Activated naive CD8-positive, alpha-beta T cell treated with anti-CD3 and anti-CD28 coated beads for 36 hours (primary cell): ENCODE results near the gene TMIGD2. TPM values are rescaled to one million over a fixed set of nuclear protein-coding genes. Genes with fewer than 3 reads are reported as not detected.
"Not testable (repeated sequence)": the region's sequence is repeated elsewhere in the genome, so short reads cannot be mapped to it uniquely, and the experiment has no call there.

Experiments
- DNase-seq: peaks from one replicate; pipeline ENCODE4 v3.0.0; 2021
- H3K27ac Mint-ChIP-seq: one replicate; pipeline ENCODE4 v1.8.0; 2022; ENCODE audit warnings: mild to moderate bottlenecking, moderate library complexity, mixed read lengths
- H3K27me3 Mint-ChIP-seq: one replicate; pipeline ENCODE4 v1.8.0; 2022; ENCODE audit warnings: mild to moderate bottlenecking, mixed read lengths
- H3K36me3 Mint-ChIP-seq: one replicate; pipeline ENCODE4 v1.8.0; 2021; ENCODE audit warnings: mild to moderate bottlenecking, mixed read lengths
- H3K4me1 Mint-ChIP-seq: one replicate; pipeline ENCODE4 v1.8.0; 2021; ENCODE audit warnings: mixed read lengths
- H3K4me3 Mint-ChIP-seq: one replicate; pipeline ENCODE4 v1.8.0; 2022; ENCODE audit warnings: mild to moderate bottlenecking, moderate library complexity, mixed read lengths
- H3K9me3 Mint-ChIP-seq: one replicate; pipeline ENCODE4 v1.8.0; 2022; ENCODE audit warnings: mixed read lengths
- total RNA-seq, 2 experiments: library from RNA; stranded (reverse); gene quantifications; one replicate each; pipeline ENCODE4 v1.2.3, GENCODE V29; 2021

TMIGD2 gene
- total RNA-seq, 2 experiments from 2014 or later: 12.6 to 14.7 TPM

DNA sequence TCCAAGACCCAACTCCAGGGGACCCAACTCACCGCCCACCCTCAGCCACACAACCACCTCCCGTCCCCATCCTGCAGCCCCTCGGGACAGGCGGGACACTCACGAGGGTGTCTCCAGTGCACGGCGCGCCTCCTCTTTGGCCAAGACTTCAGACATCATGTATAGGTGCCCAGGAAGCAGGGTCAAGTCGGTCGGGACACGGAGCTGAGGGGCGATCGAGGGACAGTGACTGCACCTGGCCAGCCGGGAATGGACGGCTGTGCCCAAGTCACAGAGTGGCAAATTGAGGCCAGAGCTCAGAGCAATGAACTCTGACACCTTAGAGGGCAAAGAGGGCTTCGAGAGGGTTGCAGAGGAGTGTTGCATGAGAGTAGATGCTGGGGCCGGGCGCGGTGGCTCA, 27.7 kb upstream of the TMIGD2 start:
- Mint-ChIP-seq H3K4me1 (peaks cover 22% of the 10 kb centered on the region), H3K4me3 (peak overlapping the region; percentile 55), H3K27me3 (no peaks in the 10 kb centered on the region), H3K27ac (no peak overlapping the region), H3K36me3 (peaks cover 24% of the 10 kb centered on the region), H3K9me3 (peaks cover 4% of the 10 kb centered on the region)
- DNase-seq: no peak

DNA sequence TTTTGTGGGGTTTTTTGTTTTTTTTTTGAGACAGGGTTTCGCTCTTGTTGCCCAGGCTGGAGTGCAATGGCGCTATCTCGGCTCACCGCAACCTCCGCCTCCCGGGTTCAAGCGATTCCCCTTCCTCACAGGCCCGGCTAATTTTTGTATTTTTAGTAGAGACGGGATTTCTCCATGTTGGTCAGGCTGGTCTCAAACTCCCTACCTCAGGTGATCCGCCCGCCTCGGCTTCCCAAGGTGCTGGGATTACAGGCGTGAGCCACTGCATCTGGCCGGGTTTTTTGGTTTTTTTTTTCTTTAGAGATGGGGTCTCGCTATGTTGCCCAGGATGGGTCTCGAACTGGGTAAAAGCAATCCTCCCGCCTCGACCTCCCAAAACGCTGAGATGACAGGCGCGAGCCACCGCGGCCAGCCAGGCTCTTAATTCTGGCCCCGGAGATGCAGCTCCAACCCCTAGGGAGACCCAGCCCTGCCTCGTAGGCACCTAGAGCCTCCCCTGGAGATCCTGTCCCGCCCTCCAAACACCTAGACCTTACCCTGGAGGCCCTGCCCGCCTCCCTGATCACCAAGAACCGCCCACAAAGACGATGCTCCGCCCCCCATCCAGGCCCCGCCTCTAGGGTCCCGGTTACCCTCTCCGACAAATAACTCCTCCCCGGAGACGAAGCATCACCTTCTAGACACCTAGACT, 26.9 kb upstream of the TMIGD2 start:
- peak overlapping the region; percentile 91 for H3K27ac Mint-ChIP-seq
- not testable (repeated sequence) for H3K9me3 Mint-ChIP-seq, H3K27me3 Mint-ChIP-seq
- peak overlapping the region; percentile 88 for H3K4me3 Mint-ChIP-seq
- H3K36me3 Mint-ChIP-seq: peaks cover 17% of the 10 kb centered on the region
- peak; percentile 66 for DNase-seq
- peaks cover 22% of the 10 kb centered on the region for H3K4me1 Mint-ChIP-seq

DNA sequence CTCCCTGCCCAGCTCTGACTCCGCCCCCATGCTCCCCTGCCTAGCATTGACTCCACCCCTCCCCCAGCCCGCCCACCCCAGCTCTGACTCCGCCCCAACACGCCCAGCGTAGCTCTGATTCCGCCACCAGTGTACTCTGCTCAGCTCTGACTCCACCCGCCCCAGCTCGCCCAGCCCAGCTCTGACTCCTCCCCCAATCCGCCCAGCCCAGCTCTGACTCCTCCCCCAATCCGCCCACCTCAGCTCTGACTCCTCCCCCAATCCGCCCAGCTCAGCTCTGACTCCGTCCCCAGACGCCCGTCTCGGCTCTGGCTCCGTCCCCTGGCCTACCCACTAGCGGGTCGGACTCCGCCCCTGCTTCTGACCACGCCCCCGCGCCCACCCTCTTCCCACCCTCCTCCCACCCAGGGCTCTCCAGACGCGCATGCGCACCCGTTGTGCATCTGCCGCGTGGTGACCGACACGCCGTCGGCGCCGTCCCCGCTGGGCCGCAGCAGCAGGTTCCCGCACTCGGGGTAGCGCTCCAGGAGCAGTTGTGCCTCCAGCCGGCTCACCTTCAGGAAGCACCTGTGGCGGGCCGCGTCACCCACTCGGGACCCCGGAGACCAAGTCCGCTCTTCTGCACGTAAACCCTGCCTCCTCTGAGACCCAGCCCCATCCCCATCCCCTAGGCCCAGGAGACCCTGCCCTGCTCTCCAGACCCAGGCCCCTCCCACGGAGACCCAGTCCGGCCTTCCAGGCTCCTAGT, 26.2 kb upstream of the TMIGD2 start:
- peak overlapping the region; percentile 91 for H3K27ac Mint-ChIP-seq
- DNase-seq: peak; percentile 95
- peaks cover 22% of the 10 kb centered on the region for H3K4me1 Mint-ChIP-seq
- H3K27me3 Mint-ChIP-seq: no peaks in the 10 kb centered on the region
- peaks cover 14% of the 10 kb centered on the region for H3K36me3 Mint-ChIP-seq
- H3K9me3 Mint-ChIP-seq: peaks cover 1% of the 10 kb centered on the region
- peak overlapping the region; percentile 88 for H3K4me3 Mint-ChIP-seq

DNA sequence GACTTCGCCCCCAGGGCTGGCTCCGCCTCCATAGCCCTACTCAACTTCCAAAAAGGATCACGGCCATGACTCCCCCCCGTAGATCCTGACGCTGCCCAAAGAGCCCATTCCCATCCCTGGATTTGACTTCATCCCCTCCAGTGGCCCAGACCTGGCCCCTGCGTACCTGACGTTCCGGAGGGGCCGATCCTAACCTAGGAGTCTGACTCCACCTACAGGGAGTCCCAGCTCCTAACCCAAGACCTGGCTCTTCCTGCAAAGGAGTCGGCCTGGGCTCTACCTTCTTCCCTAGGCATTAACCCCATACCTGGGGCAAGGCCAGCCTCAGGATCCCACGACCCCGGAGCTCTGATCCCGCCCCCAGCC, 25.7 kb upstream of the TMIGD2 start:
- Mint-ChIP-seq H3K36me3 (peaks cover 14% of the 10 kb centered on the region), H3K4me1 (peaks cover 22% of the 10 kb centered on the region), H3K4me3 (peak overlapping the region; percentile 88), H3K27me3 (no peaks in the 10 kb centered on the region), H3K9me3 (peaks cover 1% of the 10 kb centered on the region), H3K27ac (peak overlapping the region; percentile 58)
- DNase-seq: no peak

DNA sequence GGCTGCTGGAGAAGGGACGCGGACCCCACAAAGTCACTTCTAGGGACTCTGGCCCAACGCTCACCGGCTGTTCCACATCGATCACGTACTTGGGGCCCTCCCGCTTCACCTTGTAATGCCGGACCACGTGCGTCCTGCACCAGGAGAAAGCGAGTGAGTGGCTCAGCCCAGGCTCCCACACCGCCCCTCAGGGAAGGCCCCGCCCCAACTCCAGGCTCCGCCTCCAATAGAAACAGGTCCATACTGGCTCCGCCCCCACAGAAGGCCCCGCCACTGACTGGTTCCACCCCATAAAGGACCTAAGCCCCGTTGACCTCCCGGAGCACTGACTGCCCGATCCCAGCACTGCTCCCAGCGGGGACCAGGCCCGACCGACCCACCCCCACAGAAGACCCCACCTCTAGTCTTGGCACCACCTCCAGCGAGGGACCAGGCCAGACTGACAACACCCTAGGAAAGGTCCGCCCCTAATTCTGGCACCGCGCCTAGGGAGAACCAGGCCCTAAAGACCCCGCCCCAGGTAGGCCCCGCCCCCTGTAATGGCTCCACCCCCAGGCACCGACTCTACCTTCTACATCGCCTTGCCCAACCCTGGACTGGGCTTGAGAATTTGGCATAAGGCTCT, 25.2 kb upstream of the TMIGD2 start:
- Mint-ChIP-seq H3K4me1 (peaks cover 22% of the 10 kb centered on the region), H3K36me3 (peaks cover 14% of the 10 kb centered on the region), H3K4me3 (peak overlapping the region; percentile 88), H3K27me3 (no peaks in the 10 kb centered on the region), H3K27ac (peak overlapping the region; percentile 61), H3K9me3 (peaks cover 1% of the 10 kb centered on the region)
- DNase-seq: peak; percentile 82

DNA sequence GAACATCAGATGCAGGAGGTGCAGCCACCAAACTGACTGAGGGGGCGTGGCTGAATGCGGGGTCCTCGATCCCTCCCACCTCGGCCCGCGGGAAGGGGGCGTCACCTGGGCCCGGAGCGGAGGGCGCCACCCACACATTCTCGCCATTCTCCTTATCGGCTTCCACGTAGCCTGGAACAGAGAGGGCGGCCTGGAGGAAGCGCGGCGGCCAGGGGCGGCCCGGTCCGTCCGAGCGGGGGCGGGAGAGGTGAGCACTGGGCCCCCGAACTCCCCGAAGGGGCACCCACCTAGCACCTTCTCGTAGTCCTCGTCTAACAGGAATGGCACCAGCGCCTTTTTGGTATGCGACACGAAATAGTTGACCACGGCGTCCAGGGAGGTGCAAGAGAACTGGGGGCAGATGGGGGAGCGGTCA, 24.7 kb upstream of the TMIGD2 start:
- Mint-ChIP-seq H3K27ac (no peak overlapping the region), H3K4me3 (peak overlapping the region; percentile 88), H3K36me3 (peaks cover 14% of the 10 kb centered on the region), H3K9me3 (peaks cover 1% of the 10 kb centered on the region), H3K27me3 (no peaks in the 10 kb centered on the region), H3K4me1 (peaks cover 22% of the 10 kb centered on the region)
- peak; percentile 42 for DNase-seq

DNA sequence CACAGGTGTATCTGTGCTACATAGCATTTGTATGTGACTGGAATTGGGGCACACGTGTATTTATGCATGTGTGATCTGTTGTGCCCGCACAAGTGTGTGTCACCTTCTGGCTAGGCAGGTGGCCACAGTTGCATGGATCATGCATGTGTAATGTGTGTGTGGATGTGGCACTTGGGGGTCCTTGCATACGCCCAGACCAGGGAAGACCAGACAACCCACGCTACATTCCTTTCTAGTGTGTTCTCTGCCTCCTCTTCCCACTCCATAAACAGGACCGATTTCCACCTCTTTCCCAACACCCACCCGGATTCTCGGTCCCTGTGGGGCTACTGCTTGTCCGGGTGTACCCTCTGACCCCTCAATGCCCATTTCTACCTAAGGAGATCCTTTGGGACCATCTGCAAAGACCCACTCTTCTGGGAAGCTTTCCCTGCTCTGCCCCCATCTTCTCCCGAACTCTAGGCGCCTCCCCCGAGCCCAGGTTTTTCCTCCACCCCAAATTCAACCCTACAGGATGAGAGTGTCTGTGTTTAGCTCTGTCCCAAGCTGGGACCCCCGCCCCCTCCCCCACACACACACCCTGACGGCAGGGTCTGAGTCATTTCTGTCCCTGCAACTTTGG, 24.1 kb upstream of the TMIGD2 start:
- no peaks in the 10 kb centered on the region for H3K27me3 Mint-ChIP-seq
- peaks cover 1% of the 10 kb centered on the region for H3K9me3 Mint-ChIP-seq
- no peak overlapping the region for H3K27ac Mint-ChIP-seq
- peaks cover 14% of the 10 kb centered on the region for H3K36me3 Mint-ChIP-seq
- peak overlapping the region; percentile 53 for H3K4me3 Mint-ChIP-seq
- no peak for DNase-seq
- peaks cover 22% of the 10 kb centered on the region for H3K4me1 Mint-ChIP-seq

DNA sequence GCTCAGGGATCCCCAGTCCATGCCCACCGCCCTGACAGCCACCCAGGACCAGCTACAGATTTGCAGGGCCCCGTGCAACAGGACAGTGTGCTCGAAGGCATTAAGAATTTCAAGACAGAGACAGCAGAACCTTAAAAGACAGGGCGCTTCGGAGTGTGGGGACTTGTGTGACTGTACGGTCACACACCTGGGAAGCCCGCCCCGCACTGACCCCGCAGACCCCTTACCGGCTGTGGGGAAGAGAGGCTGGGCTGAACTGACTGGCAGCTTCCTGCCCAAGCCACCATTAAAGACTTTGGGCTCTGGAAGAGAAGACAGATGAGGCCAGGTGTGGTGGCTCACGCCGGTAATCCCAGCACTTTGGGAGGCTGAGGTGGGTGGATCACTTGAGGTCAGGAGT, 22.0 kb upstream of the TMIGD2 start:
- Mint-ChIP-seq H3K9me3 (peaks cover 10% of the 10 kb centered on the region), H3K4me3 (no peak overlapping the region)

DNA sequence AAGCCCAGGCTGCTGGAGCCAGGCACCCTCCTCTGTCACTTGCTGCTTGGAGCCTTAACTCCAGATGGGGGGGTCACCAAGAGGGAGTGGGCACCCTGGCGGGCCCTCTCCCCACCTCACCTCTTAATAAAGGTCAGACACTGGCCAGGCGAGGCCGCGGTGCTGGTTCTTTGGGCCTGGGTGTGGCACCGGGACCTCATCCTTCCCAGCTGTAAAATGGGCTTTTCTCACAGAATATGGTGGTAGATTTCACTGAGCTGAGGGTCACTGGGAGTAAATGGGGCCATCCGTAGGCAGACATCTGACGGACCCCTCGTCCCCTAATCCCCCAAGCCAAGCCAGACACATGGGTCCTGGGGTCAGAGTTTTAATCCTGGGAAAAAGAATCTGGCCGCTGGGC, 21.5 kb upstream of the TMIGD2 start:
- peaks cover 13% of the 10 kb centered on the region for H3K36me3 Mint-ChIP-seq
- H3K4me3 Mint-ChIP-seq: no peak overlapping the region
- peaks cover 12% of the 10 kb centered on the region for H3K9me3 Mint-ChIP-seq
- no peak overlapping the region for H3K27ac Mint-ChIP-seq
- H3K27me3 Mint-ChIP-seq: no peaks in the 10 kb centered on the region
- DNase-seq: no peak
- H3K4me1 Mint-ChIP-seq: peaks cover 16% of the 10 kb centered on the region

More for the DNA sequence above, 22.0 kb upstream of the TMIGD2 start:
- Mint-ChIP-seq H3K4me1 (peaks cover 17% of the 10 kb centered on the region), H3K36me3 (peaks cover 12% of the 10 kb centered on the region), H3K27ac (no peak overlapping the region), H3K27me3 (no peaks in the 10 kb centered on the region)
- no peak for DNase-seq

DNA sequence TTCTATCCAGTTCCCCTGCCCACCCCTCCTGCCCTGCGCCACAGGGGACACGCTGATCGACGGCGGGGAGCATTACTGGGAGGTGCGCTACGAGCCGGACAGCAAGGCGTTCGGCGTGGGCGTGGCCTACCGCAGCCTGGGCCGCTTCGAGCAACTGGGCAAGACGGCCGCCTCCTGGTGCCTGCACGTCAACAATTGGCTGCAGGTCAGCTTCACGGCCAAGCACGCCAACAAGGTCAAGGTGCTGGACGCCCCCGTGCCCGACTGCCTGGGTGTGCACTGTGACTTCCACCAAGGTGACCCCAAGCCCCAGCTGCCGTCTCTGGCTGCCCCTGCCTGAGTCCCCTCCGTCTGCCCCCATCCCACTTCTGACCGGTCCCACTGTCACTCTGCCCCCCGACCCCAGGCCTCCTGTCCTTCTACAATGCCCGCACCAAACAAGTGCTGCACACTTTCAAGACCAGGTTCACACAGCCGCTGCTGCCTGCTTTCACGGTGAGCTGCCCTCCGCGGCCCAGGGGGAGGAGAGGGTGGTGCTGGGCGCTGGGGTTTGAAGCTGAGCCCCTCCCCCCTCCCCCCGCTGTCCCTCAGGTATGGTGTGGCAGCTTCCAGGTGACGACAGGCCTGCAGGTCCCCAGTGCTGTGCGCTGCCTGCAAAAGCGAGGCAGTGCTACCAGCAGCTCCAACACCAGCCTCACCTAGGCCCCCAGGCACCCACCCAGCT, 20.9 kb upstream of the TMIGD2 start:
- Mint-ChIP-seq H3K36me3 (peaks cover 13% of the 10 kb centered on the region), H3K4me3 (no peak overlapping the region)

DNA sequence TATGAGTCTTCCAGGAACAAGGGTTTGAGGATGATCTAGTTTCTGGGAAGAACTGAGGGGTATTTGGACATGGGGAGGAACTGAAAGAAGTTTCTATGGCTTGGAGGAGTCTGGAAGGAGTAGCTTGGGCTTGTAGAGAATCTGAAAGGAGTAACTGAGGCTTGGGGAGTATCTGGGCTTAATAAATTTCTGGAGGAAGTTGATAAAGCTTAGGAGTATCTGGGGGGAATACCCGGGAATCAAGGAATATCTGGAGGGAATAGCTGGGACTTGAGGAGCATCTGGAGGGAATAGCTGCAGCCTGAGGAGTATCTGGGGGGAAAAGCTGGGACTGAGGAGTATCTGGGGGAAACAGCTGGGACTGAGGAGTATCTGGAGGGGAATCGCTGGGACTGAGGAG, 18.2 kb upstream of the TMIGD2 start:
- Mint-ChIP-seq H3K4me3 (no peak overlapping the region), H3K9me3 (peaks cover 10% of the 10 kb centered on the region), H3K27me3 (no peaks in the 10 kb centered on the region), H3K4me1 (no peaks in the 10 kb centered on the region), H3K36me3 (peaks cover 12% of the 10 kb centered on the region), H3K27ac (no peak overlapping the region)
- no peak for DNase-seq

More for the DNA sequence above, 20.9 kb upstream of the TMIGD2 start:
- peaks cover 16% of the 10 kb centered on the region for H3K4me1 Mint-ChIP-seq
- no peaks in the 10 kb centered on the region for H3K27me3 Mint-ChIP-seq
- H3K27ac Mint-ChIP-seq: no peak overlapping the region
- H3K9me3 Mint-ChIP-seq: peaks cover 12% of the 10 kb centered on the region
- DNase-seq: no peak

DNA sequence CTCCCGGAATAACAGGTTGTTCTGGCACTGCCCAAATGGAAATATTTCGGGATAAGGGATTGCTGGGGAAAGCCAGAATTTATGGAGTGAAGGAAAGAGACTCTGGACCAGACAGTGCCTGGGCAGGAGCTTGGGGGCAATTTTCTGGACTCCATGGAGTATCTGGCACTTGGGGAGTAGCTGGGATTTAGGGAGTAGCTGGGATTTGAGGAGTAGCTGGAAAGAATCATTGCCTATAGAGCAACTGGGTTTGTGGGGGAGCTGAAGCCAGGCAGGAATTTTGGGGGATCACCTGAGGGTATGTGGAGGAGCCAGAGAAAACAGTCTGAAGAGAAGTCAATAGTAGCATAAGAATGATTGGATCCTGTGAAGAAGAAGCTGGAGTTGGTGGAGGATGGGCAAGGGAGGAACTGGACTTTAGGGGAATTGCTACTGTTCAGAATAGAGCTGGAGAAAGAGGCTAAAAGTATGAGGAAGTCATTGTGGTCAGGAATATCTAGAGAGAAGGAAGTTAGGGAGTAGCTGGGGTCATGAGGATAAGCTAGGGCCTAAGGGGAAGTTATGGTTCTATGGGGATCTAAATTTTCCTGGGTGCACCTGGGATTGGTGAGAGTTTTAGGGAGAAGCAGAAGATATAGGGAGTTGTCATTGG, 17.0 kb upstream of the TMIGD2 start:
- Mint-ChIP-seq H3K4me1 (no peaks in the 10 kb centered on the region), H3K27me3 (no peaks in the 10 kb centered on the region), H3K36me3 (peaks cover 11% of the 10 kb centered on the region), H3K27ac (no peak overlapping the region), H3K9me3 (peaks cover 10% of the 10 kb centered on the region), H3K4me3 (no peak overlapping the region)
- no peak for DNase-seq

DNA sequence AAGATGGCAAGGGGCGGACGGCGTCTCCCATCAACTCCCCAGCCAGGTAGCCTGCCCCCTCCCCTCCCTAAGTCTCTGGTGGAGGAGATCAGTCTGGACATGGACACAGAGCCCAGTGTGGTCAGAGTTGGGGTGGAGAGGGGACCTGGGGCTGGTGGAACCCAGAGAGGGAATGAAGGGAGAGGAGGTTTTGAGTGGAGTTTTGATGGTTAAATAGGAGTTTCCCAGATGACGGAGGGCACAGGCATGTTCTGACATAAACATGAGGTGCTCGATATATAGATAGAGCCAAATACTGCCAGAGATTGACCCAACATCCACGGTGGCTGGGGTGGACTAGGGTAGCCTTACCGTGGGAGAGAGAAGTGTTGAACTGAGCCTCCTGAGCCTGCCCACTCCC, 16.3 kb upstream of the TMIGD2 start:
- no peak for DNase-seq
- peaks cover 11% of the 10 kb centered on the region for H3K36me3 Mint-ChIP-seq
- H3K27me3 Mint-ChIP-seq: no peaks in the 10 kb centered on the region
- H3K4me1 Mint-ChIP-seq: no peaks in the 10 kb centered on the region
- H3K4me3 Mint-ChIP-seq: no peak overlapping the region
- no peak overlapping the region for H3K27ac Mint-ChIP-seq
- H3K9me3 Mint-ChIP-seq: peaks cover 10% of the 10 kb centered on the region

DNA sequence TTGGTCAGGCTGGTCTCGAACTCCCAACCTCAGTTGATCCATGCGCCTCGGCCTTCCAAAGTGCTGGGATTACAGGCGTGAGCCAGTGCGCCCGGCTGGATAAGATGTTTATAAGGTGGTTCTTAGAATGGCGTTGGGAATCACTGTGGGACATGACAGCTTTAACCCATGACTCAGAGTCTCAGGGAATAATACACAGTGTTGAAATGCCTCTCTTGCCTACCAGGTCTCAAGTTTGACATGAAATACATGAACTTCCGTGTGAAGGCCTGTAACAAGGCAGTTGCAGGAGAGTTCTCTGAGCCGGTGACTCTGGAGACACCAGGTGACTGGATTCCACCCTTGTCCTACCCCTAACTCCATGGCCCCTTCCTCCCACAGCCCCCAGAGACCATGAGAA, 14.8 kb upstream of the TMIGD2 start:
- Mint-ChIP-seq H3K4me1 (no peaks in the 10 kb centered on the region), H3K4me3 (no peak overlapping the region), H3K36me3 (peaks cover 11% of the 10 kb centered on the region), H3K9me3 (peaks cover 10% of the 10 kb centered on the region), H3K27ac (no peak overlapping the region), H3K27me3 (no peaks in the 10 kb centered on the region)
- DNase-seq: no peak
